Choroid plexus epithelial cell (primary cell): Measurements from ENCODE around the gene TEX261.

Source experiments
- DNase-seq: peaks from one replicate; pipeline ENCODE4 v3.0.0-alpha.2; 2010; ENCODE audit warnings: low read depth
- H3K4me3 ChIP-seq: 2 replicates; pipeline ENCODE4 v1.5.1; 2011; ENCODE audit warnings: low read depth, mild to moderate bottlenecking, control low read depth, low read length, moderate library complexity
- CTCF ChIP-seq: conservative IDR thresholded peaks from 2 replicates; pipeline ENCODE4 v1.5.1; 2011; ENCODE audit warnings: low read depth, mild to moderate bottlenecking, control low read depth, inconsistent platforms, low read length, moderate library complexity

Gene TEX261

GRCh38 chr2:70978341-70979179 lies 16.1 kb downstream of the TEX261 start, which contains the start of gene ANKRD53:
TSS of gene ANKRD53 (plus strand) at chr2:70978630. CDS start at chr2:70978646, 16 bp downstream.
- TF ChIP-seq CTCF: no peak
- DNase-seq: peak; percentile 17

GRCh38 chr2:70977605-70978205 lies 17.0 kb downstream of the TEX261 start:
- DNase-seq: peak; percentile 83
- peak overlapping the region; percentile 66 for H3K4me3 ChIP-seq
- no peak for TF ChIP-seq CTCF

More at GRCh38 chr2:70978341-70979179, 16.1 kb downstream of the TEX261 start, which contains the start of gene ANKRD53:
- peak within 1 kb of the TSS; percentile 66 for H3K4me3 ChIP-seq

GRCh38 chr2:70975237-70975636 lies 19.4 kb downstream of the TEX261 start:
- no peak overlapping the region for H3K4me3 ChIP-seq
- no peak for DNase-seq
- TF ChIP-seq CTCF: no peak

GRCh38 chr2:70974592-70974991 lies 20.1 kb downstream of the TEX261 start:
- TF ChIP-seq CTCF: no peak
- DNase-seq: no peak
- no peak overlapping the region for H3K4me3 ChIP-seq

GRCh38 chr2:70967189-70967588 lies 27.5 kb downstream of the TEX261 start:
- no peak for DNase-seq
- TF ChIP-seq CTCF: no peak
- H3K4me3 ChIP-seq: no peak overlapping the region

GRCh38 chr2:70966681-70967080 lies 28.0 kb downstream of the TEX261 start:
- H3K4me3 ChIP-seq: no peak overlapping the region
- no peak for DNase-seq
- TF ChIP-seq CTCF: no peak

- no peak for TF ChIP-seq CTCF
- no peak overlapping the region for H3K4me3 ChIP-seq
- DNase-seq: no peak
Measured at GRCh38 chr2:70965506-70965905, 29.2 kb downstream of the TEX261 start.
